ENCODE measurements around the gene CA10.

DNA sequence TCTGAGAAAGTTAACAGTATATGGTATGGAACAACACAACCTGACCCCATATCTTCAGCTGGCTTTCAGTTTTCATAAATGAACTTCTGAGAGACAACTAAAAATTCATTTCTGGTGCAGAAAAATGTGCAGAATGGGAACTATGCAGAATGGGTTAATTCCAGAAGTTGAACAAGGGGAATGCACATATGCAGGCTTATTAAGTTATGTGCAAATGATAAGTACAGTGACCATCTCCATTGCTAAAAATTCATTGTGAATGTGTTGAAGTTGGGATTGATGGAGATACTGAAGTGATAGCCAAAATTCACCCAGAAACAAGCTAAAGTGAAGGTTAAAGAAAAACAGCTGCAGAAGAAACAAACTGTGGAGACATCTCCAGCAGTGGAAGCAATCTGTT lies 315.8 kb downstream of the CA10 start:
- TF ChIP-seq, protein P1, sequence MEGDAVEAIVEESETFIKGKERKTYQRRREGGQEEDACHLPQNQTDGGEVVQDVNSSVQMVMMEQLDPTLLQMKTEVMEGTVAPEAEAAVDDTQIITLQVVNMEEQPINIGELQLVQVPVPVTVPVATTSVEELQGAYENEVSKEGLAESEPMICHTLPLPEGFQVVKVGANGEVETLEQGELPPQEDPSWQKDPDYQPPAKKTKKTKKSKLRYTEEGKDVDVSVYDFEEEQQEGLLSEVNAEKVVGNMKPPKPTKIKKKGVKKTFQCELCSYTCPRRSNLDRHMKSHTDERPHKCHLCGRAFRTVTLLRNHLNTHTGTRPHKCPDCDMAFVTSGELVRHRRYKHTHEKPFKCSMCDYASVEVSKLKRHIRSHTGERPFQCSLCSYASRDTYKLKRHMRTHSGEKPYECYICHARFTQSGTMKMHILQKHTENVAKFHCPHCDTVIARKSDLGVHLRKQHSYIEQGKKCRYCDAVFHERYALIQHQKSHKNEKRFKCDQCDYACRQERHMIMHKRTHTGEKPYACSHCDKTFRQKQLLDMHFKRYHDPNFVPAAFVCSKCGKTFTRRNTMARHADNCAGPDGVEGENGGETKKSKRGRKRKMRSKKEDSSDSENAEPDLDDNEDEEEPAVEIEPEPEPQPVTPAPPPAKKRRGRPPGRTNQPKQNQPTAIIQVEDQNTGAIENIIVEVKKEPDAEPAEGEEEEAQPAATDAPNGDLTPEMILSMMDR (conservative IDR thresholded peaks at IDR 0.05; ENCODE audit: low read length), result no peak
- no peak for TF ChIP-seq EZH2phosphoT487 (IDR thresholded peaks at IDR 0.05; ENCODE audit: borderline replicate concordance)
